Endometrium (tissue), 2 donors: ENCODE results near the gene RNF111.
"Not testable (repeated sequence)": the region's sequence is repeated elsewhere in the genome, so short reads cannot be mapped to it uniquely, and the experiment has no call there.

ENCODE experiments used
- FAIRE-seq: peaks from 2 replicates; lab custom pipeline; 2012; peaks lifted over from hg19 to GRCh38; lab: Jason Lieb, UNC
- donor health status: control.
- donor health status: control.

RNF111 gene

GRCh38 chr15:59133929-59134427 lies 146.5 kb downstream of the RNF111 start:
- no peak for FAIRE-seq

- no peak for FAIRE-seq
Measured at GRCh38 chr15:59137566-59137965, 150.1 kb downstream of the RNF111 start.

GRCh38 chr15:59138243-59138642 lies 150.8 kb downstream of the RNF111 start:
- FAIRE-seq, result no peak

- no peak for FAIRE-seq
Measured at GRCh38 chr15:59140422-59141226, 153.2 kb downstream of the RNF111 start.

GRCh38 chr15:59143281-59143680 lies 155.8 kb downstream of the RNF111 start:
- FAIRE-seq, result no peak

GRCh38 chr15:59144594-59144993 lies 157.1 kb downstream of the RNF111 start:
- not testable (repeated sequence) for FAIRE-seq
